Left kidney (tissue), 2 donors: ENCODE results near the gene CD79B. TPM values are rescaled to one million over a fixed set of nuclear protein-coding genes. Genes with fewer than 3 reads are reported as not detected.
"Not testable (repeated sequence)": the region's sequence is repeated elsewhere in the genome, so short reads cannot be mapped to it uniquely, and the experiment has no call there.

Experiments used
- DNase-seq: peaks from one replicate; pipeline ENCODE4 v3.0.0-alpha.2; 2013
- polyA plus RNA-seq: library from polyadenylated mRNA; unstranded; fragments of 120-200 nt; gene quantifications from one replicate; pipeline ENCODE4 v1.2.1, GENCODE V29; 2013; ENCODE audit not compliant: insufficient read length

The CD79B gene
- polyA plus RNA-seq, 1 donor: 2.1 TPM

GRCh38 chr17:63911041-63911635 is 21.0 kb downstream of the CD79B start, which contains the start of gene CSHL1:
CSHL1 (minus strand) TSS chr17:63911258; CDS start chr17:63911196, 62 bp downstream.
- no peak for DNase-seq

DNA sequence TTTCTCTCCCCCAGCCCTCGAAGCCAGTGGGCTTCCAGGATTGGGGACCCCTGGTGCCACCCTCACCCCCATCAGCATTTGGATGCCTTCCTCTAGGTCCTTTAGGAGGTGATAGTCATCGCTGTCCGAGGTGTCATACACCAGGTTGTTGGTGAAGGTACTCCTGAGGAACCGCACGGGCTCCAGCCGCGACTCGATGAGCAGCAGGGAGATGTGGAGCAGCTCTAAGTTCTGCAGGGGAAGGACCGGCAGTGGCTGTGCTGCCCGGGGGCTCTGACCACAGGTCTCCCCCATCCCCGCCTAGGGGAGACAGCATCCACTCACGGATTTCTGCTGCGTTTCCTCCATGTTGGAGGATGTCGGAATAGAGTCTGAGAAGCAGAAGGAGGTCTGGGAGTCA is 22.0 kb downstream of the CD79B start:
- DNase-seq: no peak

GRCh38 chr17:63909586-63909985 is 22.5 kb downstream of the CD79B start:
- not testable (repeated sequence) for DNase-seq

GRCh38 chr17:63907161-63907778 is 24.9 kb downstream of the CD79B start:
- not testable (repeated sequence) for DNase-seq

- not testable (repeated sequence) for DNase-seq
Observed at GRCh38 chr17:63904796-63905195, 27.3 kb downstream of the CD79B start.

GRCh38 chr17:63903787-63904201 is 28.3 kb downstream of the CD79B start:
- not testable (repeated sequence) for DNase-seq

GRCh38 chr17:63901971-63902370 is 30.2 kb downstream of the CD79B start:
- not testable (repeated sequence) for DNase-seq

DNA sequence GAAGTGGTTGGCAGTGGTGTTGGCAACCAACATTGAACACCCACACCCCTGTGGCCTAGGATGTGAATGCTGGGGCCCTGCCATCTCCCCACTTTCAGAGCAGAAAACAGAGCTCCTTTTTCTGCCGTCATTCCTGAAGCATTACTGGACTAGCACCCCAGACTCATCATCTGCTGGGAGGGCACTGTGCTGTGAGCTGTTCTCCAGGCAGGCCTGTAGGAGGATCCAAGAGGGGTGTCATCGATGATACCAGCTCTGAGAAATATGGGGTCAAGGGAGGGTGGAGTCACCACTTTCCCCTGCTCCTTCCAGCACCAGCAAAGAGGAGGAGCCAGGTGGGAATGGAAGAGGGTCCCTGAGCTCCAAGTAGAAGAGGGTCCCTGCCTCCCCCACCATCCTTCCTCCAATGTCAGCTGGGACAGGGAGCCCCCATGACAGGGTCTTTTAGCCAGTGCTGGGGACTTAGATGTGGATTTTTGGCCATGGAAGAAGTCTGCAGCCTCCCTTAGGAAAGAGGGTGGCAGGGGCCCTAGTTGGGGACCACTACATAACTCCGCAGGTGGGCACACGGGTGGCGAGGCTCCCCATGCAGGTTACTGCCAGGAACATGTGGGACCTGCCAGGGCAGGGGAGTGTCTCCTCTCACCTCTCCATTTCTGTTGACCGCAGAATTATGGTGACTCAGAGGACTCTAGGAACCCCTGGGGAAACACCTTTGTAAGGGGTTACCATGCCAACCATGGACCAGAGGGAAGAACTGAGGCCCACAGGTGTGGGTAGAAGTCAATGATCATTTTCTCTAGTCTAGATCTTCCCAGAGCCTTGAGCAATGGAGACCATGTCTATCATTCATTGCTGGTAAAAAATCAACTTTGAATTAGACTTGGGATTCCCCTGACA is 33.0 kb downstream of the CD79B start:
- not testable (repeated sequence) for DNase-seq

- DNase-seq: not testable (repeated sequence)
Observed at GRCh38 chr17:63896524-63897354, 35.4 kb downstream of the CD79B start, which contains the start of gene CSH1. CSH1 (minus strand) TSS chr17:63896574; CDS start chr17:63896511, 63 bp downstream.

- not testable (repeated sequence) for DNase-seq
Observed at GRCh38 chr17:63894821-63895220, 37.3 kb downstream of the CD79B start.

GRCh38 chr17:63894021-63894420 is 38.1 kb downstream of the CD79B start:
- not testable (repeated sequence) for DNase-seq

DNA sequence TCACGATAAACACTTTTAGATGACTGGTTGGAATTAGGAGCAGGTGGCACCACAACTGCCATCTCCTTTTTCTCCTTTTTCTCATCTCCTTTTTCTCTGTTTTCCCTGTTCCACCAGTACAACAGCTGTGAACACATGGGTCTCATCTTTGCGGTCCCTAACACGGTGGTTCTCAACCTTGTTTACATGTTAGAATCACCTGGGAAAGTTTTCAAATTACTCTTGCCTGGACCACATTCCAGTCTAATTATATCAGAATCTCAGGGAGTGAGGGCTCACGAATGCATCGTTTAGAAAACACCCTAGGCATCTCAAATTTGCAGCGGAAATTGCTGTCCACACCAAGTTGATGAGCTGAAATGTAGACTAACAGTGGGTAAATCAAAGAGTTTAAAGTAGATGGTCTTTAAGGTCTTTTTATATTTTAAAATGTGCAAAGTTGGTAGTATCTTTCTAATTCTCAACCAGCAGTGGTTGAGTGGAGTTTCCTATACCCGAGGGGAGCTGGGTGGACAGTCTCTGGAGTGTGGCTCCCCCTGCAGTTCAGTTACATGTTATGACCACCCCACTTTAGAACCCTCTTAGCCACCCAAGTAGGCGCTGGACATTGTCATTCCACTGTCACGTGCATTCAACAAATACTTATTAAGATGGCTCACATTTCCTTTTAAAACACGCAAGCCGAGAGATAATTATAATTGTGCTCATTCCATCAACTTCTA is 39.7 kb downstream of the CD79B start:
- not testable (repeated sequence) for DNase-seq

DNA sequence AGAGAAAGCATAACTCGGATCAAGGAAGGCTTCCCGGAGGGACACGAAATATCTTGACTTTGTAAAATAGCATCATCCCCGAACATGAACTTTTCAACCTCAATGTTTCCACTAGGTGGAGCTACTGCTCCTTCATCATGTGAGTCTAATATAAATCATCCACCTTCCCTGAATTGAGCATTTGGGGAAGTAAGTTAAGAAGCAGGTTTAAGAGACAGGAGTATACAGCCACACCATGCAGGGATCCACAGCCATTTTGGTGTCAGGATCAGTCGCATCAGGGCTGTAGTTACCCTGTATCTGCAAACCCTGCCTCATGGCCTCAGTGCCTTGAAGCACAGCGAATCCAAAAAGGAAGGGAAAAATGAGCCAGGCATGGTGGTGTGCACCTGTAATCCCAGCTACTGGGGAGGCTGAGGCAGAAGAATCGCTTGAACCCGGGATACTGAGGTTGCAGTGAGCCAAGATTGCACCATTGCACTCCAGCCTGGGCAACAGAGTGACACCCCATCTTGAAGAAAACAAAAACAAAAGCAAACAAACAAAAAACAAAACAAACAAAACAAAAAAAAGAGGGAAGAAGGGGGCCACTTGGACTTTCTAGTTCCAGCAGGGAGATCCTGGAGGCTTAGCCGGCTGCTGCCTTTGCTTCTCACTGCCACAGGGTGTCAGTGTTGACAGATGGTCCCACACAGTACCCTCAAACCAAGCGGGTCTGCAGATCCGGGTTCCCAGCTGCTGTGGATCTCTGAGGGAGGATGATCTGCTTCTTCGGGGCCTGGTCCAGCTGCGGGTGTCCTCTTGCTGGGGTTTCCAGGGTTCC is 42.9 kb downstream of the CD79B start:
- peak; percentile 12 for DNase-seq

DNA sequence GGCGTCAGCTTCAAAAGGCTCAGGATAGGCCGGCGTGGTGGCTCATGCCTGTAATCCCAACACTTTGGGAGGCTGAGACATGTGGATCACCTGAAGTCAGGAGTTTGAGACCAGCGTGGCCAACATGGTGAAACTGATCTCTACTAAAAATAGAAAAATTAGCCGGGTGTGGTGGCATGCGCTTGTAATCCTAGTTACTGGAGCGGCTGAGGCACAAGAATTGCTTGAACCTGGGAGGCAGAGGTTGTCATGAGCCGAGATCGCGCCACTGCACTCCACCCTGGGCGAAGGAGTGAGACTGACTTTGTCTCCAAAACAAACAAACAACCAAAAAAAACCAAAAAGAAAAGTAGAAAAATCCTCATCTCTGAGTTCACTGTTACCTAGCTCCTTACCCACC is 47.0 kb downstream of the CD79B start:
- DNase-seq: not testable (repeated sequence)

DNA sequence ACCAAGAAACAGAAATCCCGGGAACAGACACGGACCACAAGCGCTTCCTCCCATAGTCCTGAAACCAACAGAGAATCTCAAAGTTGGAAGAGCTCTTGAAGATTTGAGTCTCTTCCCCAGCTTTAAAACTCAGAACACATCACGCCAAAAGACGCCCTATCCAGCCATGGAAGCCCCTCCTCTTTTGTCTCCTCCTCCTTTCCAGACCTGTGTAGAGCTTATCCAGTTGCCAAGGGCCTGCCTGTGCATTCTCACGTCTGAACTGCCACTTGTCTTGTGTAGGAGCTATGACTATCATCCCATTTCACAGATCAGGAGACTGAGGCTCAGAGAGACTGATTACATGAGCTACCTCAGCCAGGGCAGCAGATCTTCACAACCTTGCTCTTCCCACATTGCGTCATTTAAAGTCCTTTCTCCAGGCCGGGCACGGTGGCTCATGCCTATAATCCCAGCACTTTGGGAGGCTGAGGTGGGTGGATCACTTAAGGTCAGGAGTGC is 49.5 kb downstream of the CD79B start:
- DNase-seq: not testable (repeated sequence)

DNA sequence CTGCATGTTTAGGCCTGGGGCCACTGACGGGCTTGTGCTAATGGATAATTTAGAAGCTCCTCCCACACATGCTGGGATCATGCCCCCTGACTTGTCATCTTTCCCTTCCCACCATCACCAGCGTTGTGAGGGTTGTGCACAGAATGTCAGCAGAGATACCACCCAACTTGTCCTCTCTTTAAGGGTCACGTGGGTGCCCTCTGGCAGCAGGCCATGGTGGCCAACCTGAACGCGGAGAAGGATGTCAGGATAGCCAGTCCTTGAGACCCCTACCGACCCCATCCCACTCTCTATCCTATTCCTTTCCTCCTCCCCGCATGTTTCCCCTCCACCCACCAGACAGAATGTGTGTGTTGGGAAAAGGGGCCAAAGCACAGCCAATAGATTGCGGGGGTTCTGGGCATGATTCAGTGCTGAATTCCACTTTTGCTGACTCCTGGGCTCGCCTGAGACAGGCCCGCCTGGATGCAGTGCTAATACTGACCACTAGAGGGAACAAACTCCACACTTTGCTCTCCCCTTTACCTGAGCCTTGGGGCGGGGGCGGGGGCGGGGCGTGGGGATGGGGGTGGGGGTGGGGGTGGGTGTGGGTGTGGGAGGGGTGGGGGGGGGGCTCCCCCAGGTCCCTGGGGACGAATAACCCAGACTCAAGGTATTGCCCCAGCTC is 50.1 kb downstream of the CD79B start, which contains the start of gene GH2:
Gene GH2 (minus strand): TSS at position 10 of the 667 bp plus-strand sequence. CDS start 143 bp downstream, outside the sequence.
- DNase-seq: peak; percentile 24

DNA sequence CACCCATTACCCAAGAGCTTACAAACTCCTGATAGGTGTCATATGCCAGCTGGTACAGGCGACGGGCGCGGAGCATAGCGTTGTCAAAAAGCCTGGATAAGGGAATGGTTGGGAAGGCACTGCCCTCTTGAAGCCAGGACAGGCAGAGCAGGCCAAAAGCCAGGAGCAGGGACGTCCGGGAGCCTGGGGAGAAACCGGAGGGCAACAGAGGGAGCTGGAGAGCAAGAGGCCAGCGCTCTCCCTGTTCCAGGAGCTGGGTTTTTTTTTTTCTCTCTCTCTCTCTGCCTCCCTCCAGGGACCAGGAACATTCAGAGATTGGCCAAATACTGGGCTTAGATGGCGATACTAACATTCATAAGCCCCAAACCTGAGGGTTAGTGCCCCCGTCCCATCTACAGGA is 50.8 kb downstream of the CD79B start:
- not testable (repeated sequence) for DNase-seq

- no peak for DNase-seq
Observed at GRCh38 chr17:63880706-63881105, 51.4 kb downstream of the CD79B start.
